Panc1 (cell line): Measurements from ENCODE around the gene GNAO1. TPM values are rescaled to one million over a fixed set of nuclear protein-coding genes. Genes with fewer than 3 reads are reported as not detected.

Source experiments
- ATAC-seq: fragments of 200-7000 bp; cut with Tn5 transposase; 2 replicates; pipeline ENCODE4 v1.9.1; 2020; ENCODE audit warnings: mild to moderate bottlenecking, moderate library complexity
- BruUV-seq: library from RNA; stranded (reverse); fragments of 400-500 nt; replicated peaks from 2 replicates; lab custom pipeline; 2021; lab: Mats Ljungman, UMichigan
- CTCF ChIA-PET: fragments of 300-600 bp; sonication (Branson Sonifier 250); formaldehyde crosslinking; loops from one replicate; lab custom pipeline; 2022; ENCODE audit warnings: antibody characterized with exemption; lab: Charles Lee
- POLR2A ChIA-PET: fragments of 300-600 bp; sonication (Branson Sonifier 250); formaldehyde crosslinking; loops from one replicate; lab custom pipeline; 2022; ENCODE audit warnings: antibody characterized with exemption; lab: Charles Lee
- DNase-seq: peaks from one replicate; pipeline ENCODE4 v3.0.0-alpha.2; 2010; ENCODE audit warnings: low read depth, low spot score
- H3K27ac ChIP-seq: 2 replicates; pipeline ENCODE4 v1.5.1; 2011; ENCODE audit warnings: mild to moderate bottlenecking, low read length, inconsistent platforms
- H3K27me3 ChIP-seq: fragments of 200-500 bp; sonication (Bioruptor generic); 2 replicates; pipeline ENCODE4 v1.6.0; 2014; ENCODE audit warnings: low read length, inconsistent platforms; ENCODE audit not compliant: control insufficient read depth, insufficient read depth
- H3K36me3 ChIP-seq: fragments of 200-500 bp; sonication (Bioruptor generic); 2 replicates; pipeline ENCODE4 v1.5.1; 2014; ENCODE audit warnings: inconsistent platforms, mild to moderate bottlenecking, low read length, moderate library complexity; ENCODE audit not compliant: control insufficient read depth, insufficient read depth
- H3K4me1 ChIP-seq: 2 replicates; pipeline ENCODE4 v1.5.1; 2011; ENCODE audit warnings: inconsistent platforms, mild to moderate bottlenecking, low read length, moderate library complexity; ENCODE audit not compliant: control insufficient read depth, insufficient read depth
- H3K4me3 ChIP-seq, 2 experiments: 2 replicates each; pipeline ENCODE4 v1.5.1; 2011 to 2012; ENCODE audit warnings: low read depth in 2 of 2, low read length in 2 of 2, mild to moderate bottlenecking in 2 of 2, inconsistent platforms in 1 of 2, moderate library complexity in 1 of 2
- H3K9me3 ChIP-seq: fragments of 200-500 bp; sonication (Bioruptor generic); 2 replicates; pipeline ENCODE4 v1.5.1; 2014; ENCODE audit warnings: low read depth, mild to moderate bottlenecking, inconsistent platforms, low read length, moderate library complexity; ENCODE audit not compliant: control insufficient read depth, insufficient read depth
- CTCF ChIP-seq: fragments of 450-650 bp; IDR thresholded peaks from 2 replicates; pipeline ENCODE4 v1.5.1; 2017; ENCODE audit warnings: mild to moderate bottlenecking
- POLR2AphosphoS5 ChIP-seq: IDR thresholded peaks from 2 replicates; pipeline ENCODE4 v1.6.1; 2012; ENCODE audit warnings: mild to moderate bottlenecking, low read depth, low read length, moderate library complexity
- REST ChIP-seq, 2 experiments: IDR thresholded peaks; 2 replicates each; pipeline ENCODE4 v1.6.1; 2011 to 2012; ENCODE audit warnings: low read depth in 2 of 2, control low read depth in 1 of 2, low read length in 1 of 2, mild to moderate bottlenecking in 1 of 2, moderate library complexity in 1 of 2; ENCODE audit not compliant: insufficient read depth in 1 of 2
- SIN3A ChIP-seq: IDR thresholded peaks from 2 replicates; pipeline ENCODE4 v1.6.1; 2012; ENCODE audit warnings: low read depth, mild to moderate bottlenecking, low read length, moderate library complexity, borderline replicate concordance; ENCODE audit not compliant: insufficient read depth
- TCF7L2 ChIP-seq: IDR thresholded peaks from 2 replicates; pipeline ENCODE4 v1.6.1; 2011; ENCODE audit warnings: mild to moderate bottlenecking, low read depth, low read length, inconsistent platforms
- in situ Hi-C: cut with HindIII; loops from 2 replicates; pipeline ENCODE4 v1.10.0; 2016; ENCODE audit warnings: low sequenced_read_pairs, low pct_unique_long_range_greater_than_20kb
- intact Hi-C: fragments of 100-400 bp; cut with micrococcal nuclease; formaldehyde crosslinking; loops from one replicate; pipeline ENCODE4 v1.10.0; 2022; ENCODE audit not compliant: unreplicated experiment
- total RNA-seq: library from RNA; stranded (reverse); gene quantifications from one replicate; pipeline ENCODE4 v1.2.1, GENCODE V29; 2021; ENCODE audit not compliant: unreplicated experiment

The GNAO1 gene
- total RNA-seq, 1 experiment from 2014 or later, result 33.4 TPM

- BruUV-seq, result no TSS peak
- H3K4me1 ChIP-seq, result no peaks in the 10 kb centered on the region
- no peak overlapping the region for H3K27ac ChIP-seq
- TF ChIP-seq POLR2AphosphoS5, result no peak
- TF ChIP-seq SIN3A, result no peak
- ATAC-seq (no peak), DNase-seq (no peak)
- H3K27me3 ChIP-seq, result no peaks in the 10 kb centered on the region
- intact Hi-C loops (no loop called here), in situ Hi-C loops (no loop called here)
- H3K36me3 ChIP-seq, result no peaks in the 10 kb centered on the region
- H3K4me3 ChIP-seq, result no peak overlapping the region
- ChIA-PET POLR2A (interaction anchor here (0.5 kb wide), 1 partner anchor 251 kb away, joined by 6 read pairs; no protein-coding TSS in a partner anchor), CTCF (no interaction called here)
- no peaks in the 10 kb centered on the region for H3K9me3 ChIP-seq
These were observed 144.9 kb downstream of the GNAO1 start for GRCh38 chr16:56336071-56336688.

- BruUV-seq, result no TSS peak
- intact Hi-C loops, result no loop called here
- no peaks in the 10 kb centered on the region for H3K36me3 ChIP-seq
- H3K27ac ChIP-seq, result no peak overlapping the region
- no peaks in the 10 kb centered on the region for H3K4me1 ChIP-seq
- in situ Hi-C loops, result no loop called here
- CTCF ChIA-PET, result no interaction called here
- no peak for ATAC-seq
- no peaks in the 10 kb centered on the region for H3K9me3 ChIP-seq
- POLR2A ChIA-PET, result interaction anchor here (0.5 kb wide), 1 partner anchor 251 kb away, joined by 6 read pairs; no protein-coding TSS in a partner anchor
- no peak overlapping the region for H3K4me3 ChIP-seq
- no peak for TF ChIP-seq REST (IDR thresholded peaks at IDR 0.05; ENCODE audit: insufficient read depth in 1 of 2, low read depth in 2 of 2, low read length in 1 of 2)
- no peak for TF ChIP-seq TCF7L2
- no peak for TF ChIP-seq POLR2AphosphoS5
- TF ChIP-seq SIN3A, result no peak
- TF ChIP-seq CTCF, result no peak
- no peak for DNase-seq
- H3K27me3 ChIP-seq, result no peaks in the 10 kb centered on the region
These were observed 145.4 kb downstream of the GNAO1 start for GRCh38 chr16:56336711-56337110.
